GM12878 (cell line): ENCODE measurements around the gene PPIG. TPM values are rescaled to one million over a fixed set of nuclear protein-coding genes. Genes with fewer than 3 reads are reported as not detected.

Experiments
- ATAC-seq: fragments of 200-7000 bp; cut with Tn5 transposase; 3 replicates; pipeline ENCODE4 v1.9.1; 2020; ENCODE audit warnings: mild to moderate bottlenecking, moderate library complexity
- BruUV-seq: library from RNA; stranded (reverse); fragments of 400-500 nt; replicated peaks from 2 replicates; lab custom pipeline; 2021; lab: Mats Ljungman, UMichigan
- CTCF ChIA-PET: fragments of 300-600 bp; sonication (Branson Sonifier 250); formaldehyde crosslinking; extraction: SDS; loops from one replicate; lab custom pipeline; 2021; ENCODE audit warnings: inconsistent platforms; lab: Yijun Ruan, JAX
- POLR2A ChIA-PET: fragments of 350-600 bp; formaldehyde crosslinking; extraction: SDS; loops from one replicate; lab custom pipeline; 2021; ENCODE audit warnings: inconsistent platforms; lab: Charles Lee
- RAD21 ChIA-PET: fragments of 300-600 bp; sonication (Branson Sonifier 250); formaldehyde crosslinking; loops from one replicate; lab custom pipeline; 2023; ENCODE audit warnings: antibody characterized with exemption; ENCODE audit not compliant: unreplicated experiment; lab: Charles Lee
- SMC1A ChIA-PET: fragments of 300-600 bp; sonication (Branson Sonifier 250); formaldehyde crosslinking; loops from one replicate; lab custom pipeline; 2023; ENCODE audit not compliant: unreplicated experiment, uncharacterized antibody; lab: Charles Lee
- DNase-seq: peaks from one replicate; pipeline ENCODE4 v3.0.0-alpha.2; 2011; ENCODE audit warnings: low read depth, low spot score
- FAIRE-seq: peaks from 3 replicates; lab custom pipeline; 2011; peaks lifted over from hg19 to GRCh38; lab: Jason Lieb, UNC
- H2AFZ ChIP-seq: 2 replicates; pipeline ENCODE4 v1.6.0; 2011; ENCODE audit warnings: low read depth, low read length, control low read depth; ENCODE audit not compliant: control insufficient read depth
- H3K27ac ChIP-seq: 2 replicates; pipeline ENCODE4 v1.5.1; 2011; ENCODE audit warnings: control low read depth; ENCODE audit not compliant: control insufficient read depth, insufficient read depth
- H3K27me3 ChIP-seq, 2 experiments: replicated peaks in 1 of 2; 2 replicates each; pipeline versions ENCODE4 v1.6.0 to v1.6.1; 2011; ENCODE audit warnings: low read length in 1 of 2; ENCODE audit not compliant: control insufficient read depth in 2 of 2, insufficient read depth in 2 of 2
- H3K36me3 ChIP-seq, 2 experiments: 2 replicates each; pipeline ENCODE4 v1.5.1; 2011; ENCODE audit warnings: low read length in 1 of 2; ENCODE audit not compliant: control insufficient read depth in 2 of 2, insufficient read depth in 2 of 2
- H3K4me1 ChIP-seq: 2 replicates; pipeline ENCODE4 v1.6.1; 2011; ENCODE audit warnings: mild to moderate bottlenecking, low read length, moderate library complexity, mixed read lengths; ENCODE audit not compliant: control insufficient read depth, insufficient read depth
- H3K4me2 ChIP-seq: 2 replicates; pipeline ENCODE4 v1.6.0; 2011; ENCODE audit warnings: control low read depth; ENCODE audit not compliant: control insufficient read depth, insufficient read depth
- H3K4me3 ChIP-seq: fragments of 200-600 bp; sonication (generic); 2 replicates; pipeline ENCODE4 v1.5.1; 2016
- H3K79me2 ChIP-seq: 2 replicates; pipeline ENCODE4 v1.6.0; 2011; ENCODE audit warnings: low read length; ENCODE audit not compliant: control insufficient read depth, insufficient read depth
- H3K9ac ChIP-seq: 2 replicates; pipeline ENCODE4 v1.8.0; 2011; ENCODE audit warnings: low read length, control low read depth, mixed read lengths; ENCODE audit not compliant: control insufficient read depth, insufficient read depth
- H3K9me3 ChIP-seq: replicated peaks from 3 replicates; pipeline ENCODE4 v1.5.1; 2011; ENCODE audit warnings: mild to moderate bottlenecking, low read length; ENCODE audit not compliant: control insufficient read depth, insufficient read depth
- H4K20me1 ChIP-seq: 2 replicates; pipeline ENCODE4 v1.6.0; 2011; ENCODE audit not compliant: control insufficient read depth, insufficient read depth
- BCL3 ChIP-seq: IDR thresholded peaks from 2 replicates; pipeline ENCODE4 v1.6.1; 2011; ENCODE audit warnings: borderline replicate concordance, low read depth, mild to moderate bottlenecking, moderate library complexity, low read length; ENCODE audit not compliant: insufficient read depth, poor library complexity, severe bottlenecking
- E2F8 ChIP-seq: fragments of 450-650 bp; IDR thresholded peaks from 2 replicates; pipeline ENCODE4 v1.6.1; 2018; ENCODE audit warnings: mild to moderate bottlenecking, low read depth, moderate library complexity; ENCODE audit not compliant: partially characterized antibody
- EED ChIP-seq: sonication (generic); IDR thresholded peaks from 2 replicates; pipeline ENCODE4 v1.6.1; 2016; ENCODE audit warnings: antibody characterized with exemption, low read depth
- ELK1 ChIP-seq: IDR thresholded peaks from 2 replicates; pipeline ENCODE4 v1.6.1; 2012; ENCODE audit warnings: low read depth, low read length, improper control_type of control experiment
- KLF5 ChIP-seq: fragments of 450-650 bp; IDR thresholded peaks from 2 replicates; pipeline ENCODE4 v1.6.1; 2014; ENCODE audit warnings: mild to moderate bottlenecking; ENCODE audit not compliant: partially characterized antibody
- PBX3 ChIP-seq: IDR thresholded peaks from 2 replicates; pipeline ENCODE4 v1.6.1; 2011; ENCODE audit warnings: mild to moderate bottlenecking, low read depth, low read length, moderate library complexity; ENCODE audit not compliant: insufficient replicate concordance
- SIN3A ChIP-seq: IDR thresholded peaks from 2 replicates; pipeline ENCODE4 v1.6.1; 2012; ENCODE audit warnings: low read depth, low read length, improper control_type of control experiment
- SUZ12 ChIP-seq: fragments of 200-600 bp; sonication (generic); IDR thresholded peaks from one replicate; pipeline ENCODE4 v1.6.1; 2018; ENCODE audit warnings: antibody characterized with exemption, mild to moderate bottlenecking; ENCODE audit not compliant: unreplicated experiment
- WGBS: methylation state at CpG from one replicate; pipeline ENCODE4 v1.1.6; 2016; ENCODE audit warnings: low lambda C conversion rate; ENCODE audit not compliant: insufficient replicate concordance, insufficient coverage; ENCODE audit errors: missing lambda C conversion rate; 5-methylcytosine and 5-hydroxymethylcytosine counted together
- in situ Hi-C: fragments of 300-500 bp; cut with MboI; formaldehyde crosslinking; loops from 9 replicates; pipeline ENCODE4 v1.14.3; 2018; ENCODE audit warnings: mixed read lengths
- intact Hi-C: fragments of 100-400 bp; cut with micrococcal nuclease; formaldehyde crosslinking; loops from one replicate; pipeline ENCODE4 v1.14.2; 2022; ENCODE audit not compliant: unreplicated experiment
- polyA plus RNA-seq, 11 experiments: library from polyadenylated mRNA; depleted of rRNA in 4 of 11; unstranded in 6 of 11; stranded (reverse) in 5 of 11; fragments of >200 nt; fragmentation: Nextera tagmentation in 4 of 11; fragmentation: Illumina TruSeq in 1 of 11; extraction: Ambion mirVana in 4 of 11; extraction: Trizol in 1 of 11; gene quantifications; 1 replicate in 1 of 11; 2 replicates in 10 of 11; pipeline versions ENCODE4 v1.2.1 to v1.2.3, GENCODE V29; 2011 to 2016; ENCODE audit warnings: inconsistent platforms in 2 of 11, missing spikeins in 2 of 11, low read depth in 1 of 11
- total RNA-seq, 4 experiments: library from RNA; depleted of rRNA in 3 of 4; stranded (reverse); fragments of >200 nt in 3 of 4; fragmentation: Illumina TruSeq in 1 of 4; extraction: Trizol in 1 of 4; gene quantifications; 2 replicates each; pipeline versions ENCODE4 v1.2.1 to v1.2.3, GENCODE V29; 2013 to 2021

Gene PPIG
- total and polyA plus RNA-seq, 10 of the 15 experiments (the other 5 are each of a cell fraction or from before 2014, with no cell fraction given) = 22.3 to 147 (median 95.2) TPM

GRCh38 chr2:169620509-169620908 is 36.4 kb downstream of the PPIG start (continued):
- TF ChIP-seq E2F8 (no peak), PBX3 (no peak), ELK1 (no peak), SUZ12 (no peak), SIN3A (no peak)

- no peak for TF ChIP-seq BCL3
- no peak for TF ChIP-seq EED
- no peak for TF ChIP-seq KLF5
- no TSS peak for BruUV-seq
- ChIA-PET CTCF (no interaction called here), SMC1A (interaction anchor here (1.4 kb wide), 1 partner anchor 11 kb away, joined by 3 read pairs; no protein-coding TSS in a partner anchor), RAD21 (no interaction called here), POLR2A (no interaction called here)
- in situ Hi-C loops = no loop called here
- H3K9me3 ChIP-seq = no peaks in the 10 kb centered on the region
- H4K20me1 ChIP-seq = no peaks in the 10 kb centered on the region
- no peak overlapping the region for H2AFZ ChIP-seq
- DNase-seq = no peak
- no peak for FAIRE-seq
- no peaks in the 10 kb centered on the region for H3K79me2 ChIP-seq
- no peak; the same call in 2 of the 3 replicates for ATAC-seq
- H3K27ac ChIP-seq = no peak overlapping the region
- no peaks in the 10 kb centered on the region for H3K4me1 ChIP-seq
- no peak overlapping the region for H3K4me3 ChIP-seq
- H3K36me3 ChIP-seq = peaks cover 2 to 19% of the 10 kb centered on the region in 2 experiments
- no peak overlapping the region for H3K9ac ChIP-seq
- no peak overlapping the region for H3K4me2 ChIP-seq
- no peaks in the 10 kb centered on the region for H3K27me3 ChIP-seq
- intact Hi-C loops = no loop called here
- WGBS = 97% methylated on average over 4 of the region's 4 CpGs
These were observed 39.1 kb downstream of the PPIG start for GRCh38 chr2:169623235-169623634.
